Measurements from ENCODE around the gene PIK3CB.
"Not testable (repeated sequence)": the region's sequence is repeated elsewhere in the genome, so short reads cannot be mapped to it uniquely, and the experiment has no call there.

Gene PIK3CB

DNA sequence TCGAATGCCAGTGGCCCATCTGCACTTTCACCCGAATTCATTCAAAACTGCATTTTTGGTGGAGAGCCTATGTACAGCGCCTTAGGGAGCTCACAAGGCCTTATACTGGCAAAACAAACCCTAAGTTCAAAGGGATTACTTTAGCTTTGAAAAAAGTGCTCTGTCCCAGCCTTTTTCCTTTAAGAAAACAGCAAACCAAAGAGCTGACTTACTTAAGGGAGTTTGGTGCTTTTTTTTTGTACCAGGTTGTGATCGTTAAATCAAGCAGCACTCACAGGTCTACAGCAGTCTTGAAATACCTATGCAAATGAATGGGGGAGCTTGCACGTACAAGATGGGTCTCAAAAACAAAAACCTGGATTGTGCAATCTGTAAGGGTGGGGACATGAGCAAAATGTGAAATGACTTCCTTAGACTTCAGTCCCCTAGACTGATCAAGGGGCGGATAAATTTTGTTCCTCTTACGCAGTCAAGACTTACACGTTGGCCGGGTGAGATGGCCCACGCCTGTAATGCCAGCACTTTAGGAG lies 11.6 kb upstream of the PIK3CB start:
- no peak for DNase-seq

DNA sequence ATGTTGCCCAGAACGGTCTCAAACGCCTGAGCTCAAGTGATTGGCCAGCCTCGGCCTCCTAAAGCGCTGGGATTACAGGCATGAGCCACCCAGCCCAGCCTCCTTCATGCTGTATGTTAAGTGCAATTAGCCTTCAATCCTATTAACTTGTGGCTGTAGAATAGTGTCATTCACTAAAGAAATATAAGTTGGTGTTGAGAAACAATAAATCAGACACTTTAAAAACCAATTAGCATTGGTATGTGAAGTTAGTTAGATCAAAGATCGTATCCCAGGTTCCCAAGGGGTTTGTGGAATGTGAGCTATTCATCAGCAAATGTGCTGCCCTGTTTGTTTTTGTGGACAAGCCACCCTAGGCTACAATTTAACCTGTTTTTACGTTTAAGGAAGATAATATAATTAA lies 11.0 kb upstream of the PIK3CB start:
- no peak for DNase-seq

GRCh38 chr3:138845181-138845601 lies 10.5 kb upstream of the PIK3CB start:
- no peak for DNase-seq

DNA sequence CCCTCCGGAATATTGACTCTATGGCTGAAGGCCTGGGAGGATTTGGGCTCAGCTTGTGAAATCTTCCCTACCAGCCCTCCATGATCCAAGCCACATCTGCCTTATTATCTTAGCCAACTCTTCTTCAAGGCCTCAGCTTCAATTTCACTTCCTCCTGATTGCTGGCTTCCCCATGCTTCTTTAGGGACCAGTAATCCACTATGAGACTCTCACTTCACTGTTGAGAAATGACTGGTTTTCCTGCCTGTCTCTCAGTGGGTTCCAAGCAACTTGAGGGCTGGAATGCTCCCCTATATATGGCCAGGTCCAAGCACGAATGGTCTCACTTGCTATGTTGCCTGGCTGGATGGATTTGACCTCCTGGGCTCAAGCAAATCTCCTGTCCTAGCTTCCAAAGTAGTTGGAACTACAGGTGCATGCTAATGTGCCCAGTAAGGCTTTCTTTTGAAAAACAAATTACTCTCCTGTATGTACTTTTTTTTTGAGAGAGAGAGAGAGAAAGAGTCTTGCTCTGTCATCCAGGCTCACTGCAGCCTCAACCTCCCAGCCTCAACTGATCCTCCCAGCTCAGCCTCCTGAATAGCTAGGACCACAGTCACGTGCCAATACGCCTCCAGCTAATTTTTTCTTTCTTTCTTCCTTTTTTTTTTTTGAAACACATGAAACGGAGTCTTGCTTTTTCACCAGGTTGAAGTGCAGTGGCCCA lies 7.9 kb upstream of the PIK3CB start:
- no peak for DNase-seq

DNA sequence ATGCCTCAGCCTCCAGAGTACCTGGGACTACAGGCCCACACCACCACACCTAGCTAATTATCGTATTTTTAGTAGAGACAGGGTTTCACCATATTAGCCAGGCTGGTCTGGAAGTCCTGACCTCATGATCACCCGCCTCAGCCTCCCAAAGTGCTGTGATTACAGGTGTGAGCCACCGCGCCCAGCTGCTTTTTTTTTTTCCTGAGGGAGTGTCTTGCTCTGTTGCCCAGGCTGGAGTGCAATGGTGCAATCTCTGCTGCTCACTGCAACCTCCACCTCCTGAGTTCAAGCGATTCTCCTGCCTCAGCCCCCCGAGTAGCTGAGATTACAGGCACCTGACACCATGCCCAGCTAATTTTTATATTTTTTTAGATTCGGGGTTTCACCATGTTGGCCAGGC lies 3.7 kb upstream of the PIK3CB start:
- DNase-seq = not testable (repeated sequence)

GRCh38 chr3:138835846-138836245 lies 1.1 kb upstream of the PIK3CB start:
- DNase-seq = not testable (repeated sequence)

DNA sequence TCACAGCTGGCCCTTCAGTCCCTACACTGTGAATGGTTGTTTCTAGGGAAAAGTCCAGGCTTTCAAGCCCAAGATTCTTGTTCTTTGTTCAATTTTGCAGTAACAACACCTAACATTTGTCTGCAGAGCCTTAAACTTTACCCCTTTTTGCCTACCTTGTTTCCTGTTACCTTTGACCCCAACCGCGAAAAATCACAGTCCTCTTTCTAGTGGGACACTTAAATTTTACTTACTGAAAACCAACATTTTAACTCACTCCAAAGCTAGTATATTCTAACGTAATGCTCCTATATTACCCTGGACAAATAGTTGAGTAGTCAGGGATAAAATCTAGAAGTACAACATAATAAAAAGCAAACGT lies 649 bp upstream of the PIK3CB start:
- no peak for DNase-seq

DNA sequence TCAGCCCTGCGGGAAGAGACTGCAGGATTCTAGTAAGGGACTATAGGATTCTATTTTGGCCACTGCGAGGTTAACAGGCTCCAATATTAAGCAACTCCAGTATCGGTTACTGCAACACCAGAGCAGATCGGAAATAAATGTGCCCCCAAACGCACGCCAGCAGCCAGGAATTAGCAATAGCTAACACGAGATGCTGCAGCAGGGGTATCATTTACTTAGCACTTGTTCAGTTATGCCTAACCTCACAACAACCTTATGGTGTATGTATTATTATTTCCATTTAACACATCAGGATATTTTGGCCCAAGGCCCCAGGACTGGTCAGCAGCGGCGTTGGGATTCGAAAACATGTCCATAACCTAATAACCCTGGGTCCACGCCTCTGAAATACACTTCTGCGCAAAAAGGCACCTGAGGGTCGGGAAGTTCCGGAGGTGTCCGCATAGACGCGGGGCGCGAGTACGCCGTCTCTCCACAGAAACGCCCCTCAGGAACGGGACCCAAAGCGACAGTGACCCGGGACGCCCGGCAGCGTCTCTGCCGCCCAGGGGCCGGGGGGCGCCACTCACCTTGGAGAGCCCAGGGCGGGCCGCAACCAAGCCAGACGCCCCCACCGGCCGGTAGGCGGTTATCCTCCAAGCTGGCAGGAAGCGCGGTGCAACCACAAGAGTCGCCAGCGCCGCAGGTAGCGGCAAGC lies 681 bp downstream of the PIK3CB start:
- DNase-seq = no peak

- not testable (repeated sequence) for DNase-seq
Observed at GRCh38 chr3:138832473-138833057, 2.2 kb downstream of the PIK3CB start.

GRCh38 chr3:138829886-138830510 lies 4.7 kb downstream of the PIK3CB start:
- no peak for DNase-seq

DNA sequence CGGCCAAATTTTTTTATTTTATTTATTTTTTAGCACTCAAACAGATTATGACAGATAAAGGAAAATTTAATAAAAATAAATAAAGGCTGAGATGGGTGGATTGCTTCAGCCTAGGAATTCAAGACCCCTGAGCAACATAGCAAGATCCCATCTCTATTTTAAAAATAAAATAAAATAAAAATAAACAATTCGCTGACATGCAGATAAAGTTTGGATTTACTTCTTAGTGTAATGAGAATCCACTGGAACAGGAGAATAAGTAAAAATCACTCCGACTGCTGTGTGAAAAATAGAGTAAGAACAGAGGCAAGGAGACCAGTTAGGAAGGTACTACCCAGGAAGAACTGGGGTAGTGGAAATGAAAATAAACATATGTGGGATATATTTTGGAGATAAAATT lies 5.6 kb downstream of the PIK3CB start:
- no peak for DNase-seq

GRCh38 chr3:138827222-138827621 lies 7.5 kb downstream of the PIK3CB start:
- no peak for DNase-seq

DNA sequence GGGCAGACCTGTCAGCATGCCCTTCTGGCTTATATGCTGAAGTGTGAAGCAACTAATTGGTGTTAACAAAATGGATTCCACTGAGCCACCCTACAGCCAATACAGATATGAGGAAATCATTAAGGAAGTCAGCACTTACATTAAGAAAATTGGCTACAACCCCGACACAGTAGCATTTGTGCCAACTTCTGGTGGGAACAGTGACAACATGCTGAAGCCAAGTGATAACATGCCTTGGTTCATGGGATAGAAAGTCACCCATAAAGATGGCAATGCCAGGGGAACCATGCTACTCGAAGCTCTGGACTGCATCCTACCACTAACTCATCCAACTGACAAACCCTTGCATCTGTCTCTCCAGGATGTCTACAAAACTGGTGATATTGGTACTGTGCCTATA lies 9.4 kb downstream of the PIK3CB start:
- DNase-seq = no peak

DNA sequence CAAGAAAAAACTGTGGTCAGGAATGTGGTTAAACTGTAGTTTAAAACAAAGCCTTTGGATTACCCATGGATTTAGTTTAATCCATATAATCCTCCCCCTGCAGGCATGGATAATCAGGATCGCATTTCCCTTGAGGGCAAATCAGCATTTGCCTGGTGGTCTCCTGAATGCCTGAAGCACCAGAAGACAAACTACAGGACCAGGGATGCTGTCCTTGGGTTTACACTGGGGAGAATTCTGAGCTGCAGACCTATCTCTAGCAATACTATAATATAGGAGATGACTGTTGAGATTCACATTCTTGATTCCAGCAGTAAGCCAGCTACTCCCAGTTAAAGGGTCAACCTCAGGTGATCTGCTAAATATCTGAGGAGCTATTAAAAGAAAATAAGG lies 10.6 kb downstream of the PIK3CB start:
- DNase-seq = no peak

GRCh38 chr3:138820379-138820778 lies 14.3 kb downstream of the PIK3CB start:
- not testable (repeated sequence) for DNase-seq

DNA sequence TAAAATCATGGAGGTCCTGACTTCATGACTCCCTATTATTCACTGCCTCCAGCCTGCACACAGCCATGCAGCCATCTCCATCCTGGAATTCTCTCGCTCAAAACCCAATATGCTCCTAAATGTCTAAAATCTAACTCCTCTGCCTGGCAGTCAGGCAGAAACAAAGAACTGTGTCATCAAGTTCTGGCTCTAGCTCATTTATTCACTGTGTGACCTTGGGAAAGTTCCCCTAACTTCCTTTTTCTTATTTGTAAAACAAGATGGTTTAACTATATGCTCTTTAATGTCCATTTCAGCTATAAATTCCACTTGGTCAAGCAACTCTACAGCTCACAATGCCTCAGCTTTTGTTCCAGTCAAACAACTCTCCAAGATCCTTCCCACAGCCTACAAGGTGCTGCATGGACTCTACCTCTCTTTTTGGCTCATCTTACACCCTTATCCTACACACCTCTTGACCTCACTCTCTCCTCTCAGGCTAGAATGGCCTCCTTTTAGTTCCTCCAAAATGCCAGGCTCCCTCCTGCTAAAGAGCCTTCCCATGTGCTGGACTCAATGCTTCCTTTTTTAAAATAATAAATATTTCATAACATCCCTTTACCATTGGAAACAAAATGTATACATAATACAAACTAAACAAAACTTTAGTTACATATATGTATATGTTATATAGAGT lies 16.4 kb downstream of the PIK3CB start:
- DNase-seq = no peak

- no peak for DNase-seq
Observed at GRCh38 chr3:138817695-138818094, 17.0 kb downstream of the PIK3CB start.

DNA sequence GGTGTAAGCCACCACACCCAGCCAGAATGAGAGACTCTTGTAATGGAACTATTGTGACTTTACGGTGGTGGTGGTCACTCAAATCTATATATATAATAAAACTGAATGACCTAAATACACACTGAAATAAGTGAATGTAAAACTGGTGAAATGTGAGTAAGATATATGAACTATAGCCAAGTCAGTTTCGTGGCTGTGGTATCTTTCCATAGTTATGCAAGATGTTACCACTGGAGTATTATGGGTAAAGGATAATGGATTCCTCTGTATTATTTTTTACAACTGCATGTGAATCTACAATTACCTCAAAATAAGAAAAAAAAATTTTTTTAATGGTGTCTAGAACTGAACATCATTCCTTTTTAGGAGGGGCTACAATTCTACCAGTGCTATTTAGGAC lies 21.9 kb downstream of the PIK3CB start:
- no peak for DNase-seq

- DNase-seq = no peak
Observed at GRCh38 chr3:138809500-138810256, 25.1 kb downstream of the PIK3CB start.

DNA sequence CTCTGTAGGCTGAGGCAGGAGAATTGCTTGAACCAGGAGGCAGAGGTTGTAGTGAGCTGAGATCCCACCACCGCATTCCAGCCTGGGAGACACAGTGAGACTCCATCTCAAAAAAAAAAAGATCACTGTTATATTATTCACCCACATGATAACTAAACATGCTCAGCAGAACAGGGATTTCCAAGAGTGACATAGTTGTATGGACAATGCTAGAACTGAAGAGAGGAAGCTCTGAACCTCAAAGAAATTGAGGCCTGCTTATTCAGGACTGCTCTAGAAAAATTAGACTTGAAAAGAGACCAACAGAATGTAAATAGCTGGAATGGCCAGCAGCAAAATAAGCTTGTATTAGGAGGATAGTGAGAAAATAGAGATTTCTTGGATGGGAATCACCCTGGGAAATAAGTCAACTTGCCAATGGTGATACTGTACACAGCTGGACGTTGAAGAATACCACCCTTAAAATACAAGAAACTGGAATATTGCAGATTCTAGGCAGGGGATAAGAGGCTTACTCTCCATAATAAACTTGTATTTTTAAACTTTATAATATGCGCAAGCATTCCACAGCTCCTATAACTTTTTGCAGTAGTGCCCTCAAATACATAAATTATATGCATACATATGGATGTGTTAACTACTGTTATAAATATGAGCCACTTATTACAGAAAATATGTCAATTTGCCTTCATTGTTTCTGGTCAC lies 28.2 kb downstream of the PIK3CB start:
- no peak for DNase-seq

DNA sequence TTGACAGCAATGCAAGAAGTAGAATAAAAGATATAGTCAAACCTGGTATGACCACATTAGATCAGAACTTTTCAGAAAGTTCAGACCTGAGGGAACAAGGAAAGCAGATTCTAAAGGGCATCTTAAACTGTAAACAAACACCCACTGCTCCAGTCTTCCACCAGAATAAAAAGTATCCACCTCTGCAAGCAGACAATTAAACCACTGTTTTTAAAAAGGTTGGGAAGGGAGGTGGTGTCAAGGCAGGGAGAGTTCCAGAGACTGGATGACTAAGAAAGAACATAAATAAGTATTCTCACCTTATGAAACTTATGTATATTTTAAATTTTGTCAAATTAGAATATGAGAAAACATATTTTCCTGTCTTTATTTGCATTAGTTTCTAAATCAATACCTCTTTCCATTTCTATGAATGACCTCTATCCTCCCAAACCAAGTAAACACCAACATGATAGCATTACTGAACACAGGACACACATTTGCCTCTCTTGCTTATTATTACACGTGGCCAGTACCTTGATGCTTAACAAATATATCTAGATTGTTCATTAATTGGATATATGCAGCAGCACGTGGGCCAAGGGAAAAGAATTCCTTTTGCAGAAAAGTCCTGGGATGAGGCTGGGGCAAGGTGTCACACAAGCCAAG lies 31.6 kb downstream of the PIK3CB start:
- no peak for DNase-seq

Data from NCI-H2107 (cell line).